Neural crest cell (in vitro differentiated cells): Measurements from ENCODE around the gene MARCHF6. TPM values are rescaled to one million over a fixed set of nuclear protein-coding genes. Genes with fewer than 3 reads are reported as not detected.

Experiments
- DNase-seq: peaks from one replicate; pipeline ENCODE4 v3.0.0; 2021; ENCODE audit warnings: low read depth, mixed read lengths, low spot score
- H3K27ac Mint-ChIP-seq: one replicate; pipeline ENCODE4 v1.8.0; 2021; ENCODE audit warnings: mild to moderate bottlenecking, mixed read lengths; ENCODE audit not compliant: unreplicated experiment
- H3K27me3 Mint-ChIP-seq: 2 replicates; pipeline ENCODE4 v1.8.0; 2021; ENCODE audit warnings: low read depth, mild to moderate bottlenecking, mixed read lengths
- H3K36me3 Mint-ChIP-seq: 2 replicates; pipeline ENCODE4 v1.8.0; 2021; ENCODE audit warnings: low read depth, mild to moderate bottlenecking, mixed read lengths
- H3K4me1 Mint-ChIP-seq: 2 replicates; pipeline ENCODE4 v1.8.0; 2021; ENCODE audit warnings: mixed read lengths
- H3K4me3 Mint-ChIP-seq: one replicate; pipeline ENCODE4 v1.8.0; 2021; ENCODE audit warnings: mild to moderate bottlenecking, mixed read lengths
- H3K9me3 Mint-ChIP-seq: 2 replicates; pipeline ENCODE4 v1.8.0; 2021; ENCODE audit warnings: mixed read lengths
- CTCF ChIP-seq: fragments of 200-600 bp; sonication (generic); conservative IDR thresholded peaks from 2 replicates; pipeline ENCODE4 v1.5.0; 2021; ENCODE audit warnings: antibody characterized with exemption, mild to moderate bottlenecking
- total RNA-seq: library from RNA; stranded (reverse); gene quantifications from 2 replicates; pipeline ENCODE4 v1.2.1, GENCODE V29; 2021

MARCHF6 gene
- total RNA-seq, 1 donor from 2014 or later = 202 TPM

DNA sequence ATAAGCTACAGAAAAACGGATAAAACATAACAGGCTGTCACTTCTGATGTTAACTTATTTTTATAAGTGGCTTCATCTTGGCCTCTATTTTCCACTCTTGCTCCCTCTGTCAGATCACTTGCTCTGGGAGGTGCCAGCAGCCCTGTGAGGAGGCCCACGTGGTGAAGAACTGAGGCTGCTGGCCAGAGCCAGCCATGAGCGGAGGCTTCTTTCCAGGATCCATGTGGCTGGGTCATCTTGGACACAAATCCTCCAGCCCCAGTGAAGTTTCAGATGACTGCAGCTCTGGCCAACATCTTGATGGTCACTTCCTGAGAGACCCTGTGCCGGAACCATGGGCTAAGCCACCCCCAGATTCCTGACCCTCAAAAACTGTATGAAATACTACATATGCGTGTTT is 38.3 kb upstream of the MARCHF6 start:
- no peaks in the 10 kb centered on the region for H3K9me3 Mint-ChIP-seq
- TF ChIP-seq CTCF = no peak
- no peaks in the 10 kb centered on the region for H3K36me3 Mint-ChIP-seq
- no peak for DNase-seq
- H3K27ac Mint-ChIP-seq = no peak overlapping the region
- no peaks in the 10 kb centered on the region for H3K27me3 Mint-ChIP-seq
- no peak overlapping the region for H3K4me3 Mint-ChIP-seq
- H3K4me1 Mint-ChIP-seq = no peaks in the 10 kb centered on the region

DNA sequence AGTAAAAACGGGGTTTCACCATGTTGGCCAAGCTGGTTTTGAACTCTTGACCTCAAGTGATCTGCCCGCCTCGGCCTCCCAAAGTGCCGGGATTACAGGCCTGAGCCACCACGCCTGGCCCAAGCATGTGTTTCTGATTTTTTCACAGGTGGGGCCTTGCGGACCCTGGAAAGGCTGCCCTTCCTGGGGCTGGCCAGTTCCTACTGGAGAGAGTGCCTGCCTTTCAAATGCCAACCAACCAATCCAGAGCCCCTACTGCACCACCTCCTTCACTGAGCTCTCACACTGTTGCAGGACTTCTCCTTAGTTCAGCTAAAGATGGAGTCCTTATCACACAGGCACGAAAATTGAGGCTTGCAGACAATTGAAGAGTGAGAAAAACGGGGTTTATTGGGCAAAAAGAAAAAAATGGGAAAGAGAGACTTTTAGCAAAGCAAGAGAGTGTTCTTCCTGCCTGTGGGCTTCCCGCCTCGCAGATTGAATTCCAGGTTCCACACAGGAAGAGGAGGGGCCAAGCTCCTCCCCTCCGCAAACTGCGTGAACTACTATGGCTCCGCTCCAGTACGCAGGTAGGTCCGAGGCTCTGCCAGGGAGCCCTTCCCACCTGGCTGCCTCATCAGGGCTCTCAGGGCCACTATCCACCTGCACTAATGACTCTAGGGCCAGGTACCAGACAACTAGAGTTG is 37.5 kb upstream of the MARCHF6 start:
- H3K27ac Mint-ChIP-seq = no peak overlapping the region
- H3K36me3 Mint-ChIP-seq = no peaks in the 10 kb centered on the region
- no peaks in the 10 kb centered on the region for H3K27me3 Mint-ChIP-seq
- no peak for DNase-seq
- H3K4me3 Mint-ChIP-seq = no peak overlapping the region
- no peak for TF ChIP-seq CTCF
- H3K4me1 Mint-ChIP-seq = no peaks in the 10 kb centered on the region
- H3K9me3 Mint-ChIP-seq = no peaks in the 10 kb centered on the region

DNA sequence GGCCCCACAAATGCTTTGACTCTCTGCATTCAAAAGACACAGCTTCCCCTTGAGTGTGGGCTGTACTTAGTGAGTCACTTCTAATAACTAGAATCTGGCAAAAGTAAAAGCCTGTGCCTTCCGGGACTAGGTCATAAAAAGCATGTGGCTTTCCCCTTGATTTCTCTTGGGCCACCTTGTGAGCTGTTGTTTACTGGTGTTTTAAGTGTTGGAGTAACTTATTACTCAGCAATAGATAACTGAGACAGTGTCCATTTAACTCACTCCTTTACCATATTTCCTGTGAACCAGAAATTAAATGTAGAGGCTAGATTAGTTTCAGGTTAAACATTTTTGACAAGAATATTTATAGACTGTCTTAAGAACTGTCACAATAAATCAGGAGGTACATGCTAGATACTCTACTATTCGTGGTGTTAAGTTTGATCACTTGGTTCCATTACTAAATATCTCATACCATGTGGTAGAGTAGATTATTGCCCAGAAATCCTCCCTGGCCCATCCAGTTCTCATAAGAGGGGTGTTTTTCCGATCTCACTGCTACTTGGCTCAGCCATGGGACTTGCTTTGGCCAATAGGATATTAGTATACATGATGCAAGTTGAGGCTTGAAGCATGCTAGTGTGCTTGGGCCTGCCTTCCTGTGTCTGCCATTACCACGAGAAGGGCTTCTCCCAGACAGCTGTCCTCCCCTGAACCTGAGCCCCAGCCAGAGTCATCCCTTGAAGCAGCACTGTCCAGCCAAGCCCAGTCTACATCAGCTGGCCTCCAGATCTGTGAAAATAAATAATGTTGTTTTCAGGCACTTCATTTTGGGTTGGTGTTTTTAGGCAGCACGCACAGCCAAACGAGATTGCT is 35.4 kb upstream of the MARCHF6 start:
- no peak for TF ChIP-seq CTCF
- Mint-ChIP-seq H3K9me3 (no peaks in the 10 kb centered on the region), H3K36me3 (no peaks in the 10 kb centered on the region), H3K4me3 (no peak overlapping the region), H3K4me1 (no peaks in the 10 kb centered on the region), H3K27ac (no peak overlapping the region), H3K27me3 (no peaks in the 10 kb centered on the region)
- no peak for DNase-seq

- Mint-ChIP-seq H3K4me3 (no peak overlapping the region), H3K9me3 (no peaks in the 10 kb centered on the region), H3K27ac (no peak overlapping the region), H3K27me3 (no peaks in the 10 kb centered on the region), H3K4me1 (no peaks in the 10 kb centered on the region), H3K36me3 (no peaks in the 10 kb centered on the region)
- no peak for TF ChIP-seq CTCF
- no peak for DNase-seq
Observed at GRCh38 chr5:10319202-10319851, 34.2 kb upstream of the MARCHF6 start.

DNA sequence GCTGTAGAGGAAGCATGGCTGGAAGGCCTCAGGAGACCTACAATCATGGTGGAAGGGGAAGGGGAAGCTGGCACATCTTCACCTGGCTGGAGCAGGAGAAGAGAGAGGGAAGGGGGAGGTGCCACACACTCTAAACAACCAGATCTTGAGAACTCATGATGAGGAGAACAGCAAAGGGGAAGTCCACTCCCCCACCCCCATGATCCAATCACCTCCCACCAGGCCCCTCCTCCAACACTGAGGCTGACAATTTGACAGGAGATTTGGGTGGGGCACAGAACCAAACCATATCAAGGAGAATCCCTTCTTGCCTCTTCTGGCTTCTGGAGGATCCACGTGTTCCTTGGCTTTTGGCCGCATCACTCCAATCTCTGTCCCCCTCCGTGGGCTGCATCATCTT is 32.7 kb upstream of the MARCHF6 start:
- no peak for TF ChIP-seq CTCF
- Mint-ChIP-seq H3K4me1 (no peaks in the 10 kb centered on the region), H3K9me3 (no peaks in the 10 kb centered on the region), H3K4me3 (no peak overlapping the region), H3K27me3 (no peaks in the 10 kb centered on the region), H3K27ac (no peak overlapping the region), H3K36me3 (no peaks in the 10 kb centered on the region)
- no peak for DNase-seq
